CD8-positive, alpha-beta memory T cell (primary cell): ENCODE data around the gene PCNX4. TPM values are rescaled to one million over a fixed set of nuclear protein-coding genes. Genes with fewer than 3 reads are reported as not detected.

Source experiments
- CTCF ChIA-PET: fragments of 350-600 bp; sonication (Branson Sonifier 250); formaldehyde crosslinking; loops from one replicate; lab custom pipeline; 2021; ENCODE audit warnings: antibody characterized with exemption; lab: Charles Lee
- POLR2A ChIA-PET: fragments of 350-600 bp; sonication (Branson Sonifier 250); formaldehyde crosslinking; loops from one replicate; lab custom pipeline; 2021; ENCODE audit warnings: antibody characterized with exemption; lab: Charles Lee
- DNase-seq, 5 donors: peaks; one replicate each; pipeline versions ENCODE4 v3.0.0 to v3.0.0-alpha.2; 2020 to 2022; ENCODE audit warnings: mixed read lengths in 1 of 5
- H3K27ac ChIP-seq: one replicate; pipeline ENCODE4 v1.7.0; 2013; ENCODE audit warnings: low read depth, mild to moderate bottlenecking, low read length, moderate library complexity
- H3K27me3 ChIP-seq: 2 replicates; pipeline ENCODE4 v1.7.0; 2013; ENCODE audit warnings: low read length, mild to moderate bottlenecking; ENCODE audit not compliant: insufficient read depth, poor library complexity, severe bottlenecking
- H3K36me3 ChIP-seq: 2 replicates; pipeline ENCODE4 v1.7.0; 2013; ENCODE audit warnings: mild to moderate bottlenecking, low read length, moderate library complexity; ENCODE audit not compliant: insufficient read depth
- H3K4me1 ChIP-seq: 2 replicates; pipeline ENCODE4 v1.7.0; 2013; ENCODE audit warnings: mild to moderate bottlenecking, low read length, moderate library complexity; ENCODE audit not compliant: insufficient read depth
- H3K4me3 ChIP-seq: 2 replicates; pipeline ENCODE4 v1.7.0; 2013; ENCODE audit warnings: mild to moderate bottlenecking, low read length
- H3K9me3 ChIP-seq: 2 replicates; pipeline ENCODE4 v1.7.0; 2013; ENCODE audit warnings: mild to moderate bottlenecking, low read length
- H3K27ac Mint-ChIP-seq, 8 donors: one replicate each; pipeline ENCODE4 v1.8.0; 2020 to 2021; ENCODE audit warnings: mixed read lengths in 8 of 8, mild to moderate bottlenecking in 6 of 8, inconsistent platforms in 3 of 8, moderate library complexity in 3 of 8
- H3K27me3 Mint-ChIP-seq, 2 donors: one replicate each; pipeline ENCODE4 v1.8.0; 2020 to 2021; ENCODE audit warnings: mixed read lengths in 2 of 2, mild to moderate bottlenecking in 1 of 2, moderate library complexity in 1 of 2
- H3K36me3 Mint-ChIP-seq, 3 donors: one replicate each; pipeline ENCODE4 v1.8.0; 2020 to 2021; ENCODE audit warnings: mixed read lengths in 3 of 3, inconsistent platforms in 1 of 3, mild to moderate bottlenecking in 1 of 3
- H3K4me1 Mint-ChIP-seq, 3 donors: one replicate each; pipeline ENCODE4 v1.8.0; 2020 to 2021; ENCODE audit warnings: mixed read lengths in 3 of 3, inconsistent platforms in 1 of 3, mild to moderate bottlenecking in 1 of 3
- H3K4me3 Mint-ChIP-seq, 7 donors: one replicate each; pipeline ENCODE4 v1.8.0; 2020 to 2021; ENCODE audit warnings: mixed read lengths in 7 of 7, mild to moderate bottlenecking in 6 of 7, moderate library complexity in 4 of 7, inconsistent platforms in 2 of 7
- H3K9me3 Mint-ChIP-seq, 5 donors: one replicate each; pipeline ENCODE4 v1.8.0; 2020 to 2022; ENCODE audit warnings: mixed read lengths in 5 of 5, mild to moderate bottlenecking in 3 of 5, moderate library complexity in 2 of 5, inconsistent platforms in 1 of 5
- polyA plus RNA-seq: library from polyadenylated mRNA; unstranded; fragments of 300-500 nt; fragmentation: Illumina TruSeq; gene quantifications from one replicate; pipeline ENCODE4 v1.2.3, GENCODE V29; 2021
- total RNA-seq, 2 experiments: library from RNA; stranded (reverse); gene quantifications; one replicate each; pipeline ENCODE4 v1.2.3, GENCODE V29; 2021

The PCNX4 gene
- total and polyA plus RNA-seq, 3 experiments from 2014 or later = 21.4 to 43.5 (median 38.8) TPM

GRCh38 chr14:60163693-60164092, 72.0 kb downstream of the PCNX4 start:
- Mint-ChIP-seq H3K4me1 (peaks cover 62 to 73% (median 67%) of the 10 kb centered on the region in 3 donors), H3K27ac (peak overlapping the region in 6 of 8 donors; percentile 95 to 99 (median 98)), H3K36me3 (peaks cover 0 to 32% (median 3%) of the 10 kb centered on the region in 3 donors), H3K27me3 (no peaks in the 10 kb centered on the region), H3K4me3 (peak overlapping the region; percentile 92 to 100 (median 97)), H3K9me3 (no peaks in the 10 kb centered on the region)
- peaks cover 39% of the 10 kb centered on the region for H3K4me1 ChIP-seq
- ChIA-PET POLR2A (interaction anchor here (0.6 to 3.6 kb wide), 8 partner anchors 9 to 201 kb away, joined by 3 to 37 read pairs (median 4); partner anchors contain the start of genes PCNX4 and PPM1A), CTCF (interaction anchor here (2.1 to 5.1 kb wide), 6 partner anchors 9 to 199 kb away, joined by 6 to 49 read pairs (median 21); no protein-coding TSS in a partner anchor)
- peaks cover 4% of the 10 kb centered on the region for H3K36me3 ChIP-seq
- no peaks in the 10 kb centered on the region for H3K27me3 ChIP-seq
- H3K4me3 ChIP-seq = no peak overlapping the region
- no peak overlapping the region for H3K27ac ChIP-seq
- H3K9me3 ChIP-seq = no peaks in the 10 kb centered on the region
- DNase-seq = no peak

GRCh38 chr14:60164404-60164711, 72.6 kb downstream of the PCNX4 start:
- ChIA-PET POLR2A (interaction anchor here (0.7 to 3.6 kb wide), 8 partner anchors 10 to 200 kb away, joined by 3 to 37 read pairs (median 9); partner anchors contain the start of genes PCNX4 and PPM1A), CTCF (interaction anchor here (0.8 to 5.1 kb wide), 11 partner anchors 10 to 200 kb away, joined by 3 to 49 read pairs (median 15); partner anchors contain the start of gene PCNX4)
- Mint-ChIP-seq H3K36me3 (peaks cover 0 to 29% (median 3%) of the 10 kb centered on the region in 3 donors), H3K4me3 (peak overlapping the region; percentile 92 to 100 (median 97)), H3K9me3 (no peaks in the 10 kb centered on the region), H3K27ac (peak overlapping the region; percentile 95 to 100 (median 99)), H3K4me1 (peaks cover 55 to 66% (median 60%) of the 10 kb centered on the region in 3 donors), H3K27me3 (no peaks in the 10 kb centered on the region)
- peak overlapping the region; percentile 91 for H3K27ac ChIP-seq
- H3K27me3 ChIP-seq = no peaks in the 10 kb centered on the region
- H3K9me3 ChIP-seq = no peaks in the 10 kb centered on the region
- no peak for DNase-seq
- H3K4me1 ChIP-seq = peaks cover 35% of the 10 kb centered on the region
- H3K36me3 ChIP-seq = no peaks in the 10 kb centered on the region
- peak overlapping the region; percentile 92 for H3K4me3 ChIP-seq

- H3K27me3 ChIP-seq = no peaks in the 10 kb centered on the region
- Mint-ChIP-seq H3K4me3 (peak within 1 kb of the TSS; percentile 92 to 100 (median 97)), H3K27ac (peak within 1 kb of the TSS; percentile 95 to 100 (median 99)), H3K27me3 (no peaks in the 10 kb centered on the region), H3K9me3 (no peaks in the 10 kb centered on the region), H3K36me3 (peaks cover 0 to 26% (median 3%) of the 10 kb centered on the region in 3 donors), H3K4me1 (peaks cover 50 to 60% (median 54%) of the 10 kb centered on the region in 3 donors)
- H3K9me3 ChIP-seq = no peaks in the 10 kb centered on the region
- peak within 1 kb of the TSS; percentile 92 for H3K4me3 ChIP-seq
- ChIA-PET CTCF (interaction anchor here (0.8 to 5.1 kb wide), 16 partner anchors 10 to 200 kb away, joined by 3 to 49 read pairs (median 7); partner anchors contain the start of genes PCNX4 and PPM1A), POLR2A (interaction anchor here (0.6 to 3.6 kb wide), 7 partner anchors 9 to 200 kb away, joined by 3 to 37 read pairs (median 9); partner anchors contain the start of genes PCNX4 and PPM1A)
- H3K36me3 ChIP-seq = no peaks in the 10 kb centered on the region
- DNase-seq = peak; percentile 56 to 74 (median 65)
- peak within 1 kb of the TSS; percentile 91 for H3K27ac ChIP-seq
- peaks cover 31% of the 10 kb centered on the region for H3K4me1 ChIP-seq
Observed at GRCh38 chr14:60164712-60165546, 73.2 kb downstream of the PCNX4 start, which contains the start of gene DHRS7. TSS of gene DHRS7 (minus strand) at chr14:60165398. CDS start at chr14:60165309, 89 bp downstream.

GRCh38 chr14:60165547-60165876, 73.8 kb downstream of the PCNX4 start:
- no peaks in the 10 kb centered on the region for H3K36me3 ChIP-seq
- H3K4me1 Mint-ChIP-seq = peaks cover 47 to 56% (median 51%) of the 10 kb centered on the region in 3 donors
- no peaks in the 10 kb centered on the region for H3K27me3 Mint-ChIP-seq
- H3K27ac Mint-ChIP-seq = peak overlapping the region; percentile 95 to 99 (median 98)
- DNase-seq = no peak
- no peaks in the 10 kb centered on the region for H3K9me3 Mint-ChIP-seq
- ChIA-PET POLR2A (interaction anchor here (1.0 to 3.6 kb wide), 7 partner anchors 11 to 201 kb away, joined by 3 to 37 read pairs (median 9); partner anchors contain the start of genes PCNX4 and PPM1A), CTCF (interaction anchor here (1.2 to 5.1 kb wide), 15 partner anchors 9 to 201 kb away, joined by 3 to 49 read pairs (median 8); partner anchors contain the start of genes PCNX4 and PPM1A)
- no peaks in the 10 kb centered on the region for H3K9me3 ChIP-seq
- no peaks in the 10 kb centered on the region for H3K27me3 ChIP-seq
- peak overlapping the region; percentile 91 for H3K27ac ChIP-seq
- H3K36me3 Mint-ChIP-seq = peaks cover 0 to 26% (median 3%) of the 10 kb centered on the region in 3 donors
- peak overlapping the region; percentile 92 for H3K4me3 ChIP-seq
- H3K4me3 Mint-ChIP-seq = peak overlapping the region; percentile 87 to 100 (median 92)
- peaks cover 31% of the 10 kb centered on the region for H3K4me1 ChIP-seq

- Mint-ChIP-seq H3K4me1 (peaks cover 41 to 50% (median 44%) of the 10 kb centered on the region in 3 donors), H3K9me3 (no peaks in the 10 kb centered on the region), H3K36me3 (peaks cover 0 to 22% (median 3%) of the 10 kb centered on the region in 3 donors), H3K27ac (peak overlapping the region; percentile 95 to 99 (median 98)), H3K27me3 (no peaks in the 10 kb centered on the region), H3K4me3 (peak overlapping the region; percentile 87 to 100 (median 92))
- Histone ChIP-seq H3K4me3 (peak overlapping the region; percentile 92), H3K4me1 (peaks cover 31% of the 10 kb centered on the region), H3K9me3 (no peaks in the 10 kb centered on the region), H3K36me3 (no peaks in the 10 kb centered on the region), H3K27me3 (no peaks in the 10 kb centered on the region), H3K27ac (peak overlapping the region; percentile 91)
- ChIA-PET CTCF (interaction anchor here (1.2 to 5.1 kb wide), 14 partner anchors 12 to 202 kb away, joined by 3 to 49 read pairs (median 10); partner anchors contain the start of genes PCNX4 and PPM1A), POLR2A (interaction anchor here (1.2 to 3.6 kb wide), 6 partner anchors 12 to 201 kb away, joined by 3 to 37 read pairs (median 12); partner anchors contain the start of genes PCNX4 and PPM1A)
- DNase-seq = peak in 1 of 5 donors; percentile 13
Observed at GRCh38 chr14:60166142-60166541, 74.4 kb downstream of the PCNX4 start.

GRCh38 chr14:60169722-60170121, 78.0 kb downstream of the PCNX4 start:
- POLR2A ChIA-PET = interaction anchor here (0.6 kb wide), 1 partner anchor 78 kb away, joined by 4 read pairs; no protein-coding TSS in a partner anchor
- no peak overlapping the region for H3K27ac Mint-ChIP-seq

GRCh38 chr14:60170948-60171347, 79.2 kb downstream of the PCNX4 start:
- peaks cover 8% of the 10 kb centered on the region for H3K4me1 ChIP-seq
- H3K27ac Mint-ChIP-seq = peak overlapping the region in 2 of 8 donors; percentile 36 to 78
- no peaks in the 10 kb centered on the region for H3K9me3 ChIP-seq
- peaks cover 0 to 12% (median 3%) of the 10 kb centered on the region in 3 donors for H3K36me3 Mint-ChIP-seq
- peaks cover 2 to 6% of the 10 kb centered on the region in 2 donors for H3K27me3 Mint-ChIP-seq
- no peaks in the 10 kb centered on the region for H3K9me3 Mint-ChIP-seq
- H3K27ac ChIP-seq = no peak overlapping the region
- CTCF ChIA-PET = interaction anchor here (2.1 to 3.4 kb wide), 2 partner anchors 13 to 206 kb away, joined by 7 to 15 read pairs; no protein-coding TSS in a partner anchor
- no peak for DNase-seq
- peak overlapping the region in 1 of 7 donors; percentile 3 for H3K4me3 Mint-ChIP-seq
- H3K4me3 ChIP-seq = no peak overlapping the region
- POLR2A ChIA-PET = no interaction called here
- H3K4me1 Mint-ChIP-seq = peaks cover 8 to 9% (median 9%) of the 10 kb centered on the region in 3 donors
- H3K36me3 ChIP-seq = no peaks in the 10 kb centered on the region
- H3K27me3 ChIP-seq = no peaks in the 10 kb centered on the region

More at GRCh38 chr14:60169722-60170121, 78.0 kb downstream of the PCNX4 start:
- Mint-ChIP-seq H3K9me3 (no peaks in the 10 kb centered on the region), H3K4me1 (peaks cover 13 to 17% (median 16%) of the 10 kb centered on the region in 3 donors), H3K36me3 (peaks cover under 1 to 6% (median 2%) of the 10 kb centered on the region in 3 donors), H3K27me3 (no peaks in the 10 kb centered on the region), H3K4me3 (no peak overlapping the region)
- no peak for DNase-seq
- H3K9me3 ChIP-seq = no peaks in the 10 kb centered on the region
- H3K27me3 ChIP-seq = no peaks in the 10 kb centered on the region
- H3K36me3 ChIP-seq = no peaks in the 10 kb centered on the region
- CTCF ChIA-PET = interaction anchor here (0.9 to 3.4 kb wide), 2 partner anchors 15 to 205 kb away, joined by 3 to 15 read pairs; no protein-coding TSS in a partner anchor
- peaks cover 13% of the 10 kb centered on the region for H3K4me1 ChIP-seq
- no peak overlapping the region for H3K27ac ChIP-seq
- no peak overlapping the region for H3K4me3 ChIP-seq
